PFSK-1 (cell line): ENCODE measurements around the gene UBE2L3.

Source experiments
- POLR2AphosphoS5 ChIP-seq: IDR thresholded peaks from 2 replicates; pipeline ENCODE4 v1.6.1; 2012; ENCODE audit warnings: low read depth, mild to moderate bottlenecking, control low read depth, low read length, moderate library complexity
- REST ChIP-seq, 2 experiments: IDR thresholded peaks; 2 replicates each; pipeline versions ENCODE4 v1.6.1 to v1.8.0; 2011 to 2012; ENCODE audit warnings: low read depth in 2 of 2, low read length in 2 of 2, control low read depth in 1 of 2, inconsistent platforms in 1 of 2, mild to moderate bottlenecking in 1 of 2, moderate library complexity in 1 of 2; ENCODE audit not compliant: insufficient read depth in 1 of 2
- SIN3A ChIP-seq: IDR thresholded peaks from 2 replicates; pipeline ENCODE4 v1.6.1; 2012; ENCODE audit warnings: mild to moderate bottlenecking, low read length, moderate library complexity, borderline replicate concordance; ENCODE audit not compliant: insufficient read depth

GRCh38 chr22:21585389-21585788, 17.9 kb downstream of the UBE2L3 start:
- TF ChIP-seq REST (IDR thresholded peaks at IDR 0.05; ENCODE audit: insufficient read depth in 1 of 2, low read depth in 2 of 2, low read length in 2 of 2) (no peak), POLR2AphosphoS5 (no peak), SIN3A (no peak)
